BJ (cell line): ENCODE results near the gene MSLN. TPM values are rescaled to one million over a fixed set of nuclear protein-coding genes. Genes with fewer than 3 reads are reported as not detected.

Experiments
- CTCF ChIA-PET: fragments of 350-600 bp; formaldehyde crosslinking; extraction: SDS; loops from one replicate; lab custom pipeline; 2021; ENCODE audit warnings: antibody characterized with exemption, inconsistent platforms; lab: Yijun Ruan, JAX
- POLR2A ChIA-PET: fragments of 300-600 bp; sonication (Branson Sonifier 250); formaldehyde crosslinking; extraction: SDS; loops from one replicate; lab custom pipeline; 2021; ENCODE audit warnings: antibody characterized with exemption; lab: Charles Lee
- DNase-seq: peaks from one replicate; pipeline ENCODE4 v3.0.0-alpha.2; 2011; ENCODE audit warnings: low read depth
- H3K27me3 ChIP-seq: 2 replicates; pipeline ENCODE4 v1.6.0; 2011; ENCODE audit warnings: low read length; ENCODE audit not compliant: control insufficient read depth, insufficient read depth
- H3K36me3 ChIP-seq: 2 replicates; pipeline ENCODE4 v1.5.1; 2011; ENCODE audit warnings: low read length; ENCODE audit not compliant: control insufficient read depth, insufficient read depth
- H3K4me3 ChIP-seq: 2 replicates; pipeline ENCODE4 v1.5.1; 2011; ENCODE audit warnings: low read depth, mild to moderate bottlenecking, control low read depth, low read length
- polyA plus RNA-seq: library from polyadenylated mRNA; depleted of rRNA; stranded (reverse); fragments of >200 nt; gene quantifications from 2 replicates; pipeline ENCODE4 v1.2.3, GENCODE V29; 2011
- TF ChIP-seq, protein P1 (sequence below): IDR thresholded peaks from 2 replicates; pipeline ENCODE4 v1.5.1; 2011; ENCODE audit warnings: low read depth, mild to moderate bottlenecking, control low read depth, inconsistent platforms, low read length, moderate library complexity; ENCODE audit not compliant: insufficient read depth

Gene MSLN
- polyA plus RNA-seq, 1 experiment = 0.67 TPM

DNA sequence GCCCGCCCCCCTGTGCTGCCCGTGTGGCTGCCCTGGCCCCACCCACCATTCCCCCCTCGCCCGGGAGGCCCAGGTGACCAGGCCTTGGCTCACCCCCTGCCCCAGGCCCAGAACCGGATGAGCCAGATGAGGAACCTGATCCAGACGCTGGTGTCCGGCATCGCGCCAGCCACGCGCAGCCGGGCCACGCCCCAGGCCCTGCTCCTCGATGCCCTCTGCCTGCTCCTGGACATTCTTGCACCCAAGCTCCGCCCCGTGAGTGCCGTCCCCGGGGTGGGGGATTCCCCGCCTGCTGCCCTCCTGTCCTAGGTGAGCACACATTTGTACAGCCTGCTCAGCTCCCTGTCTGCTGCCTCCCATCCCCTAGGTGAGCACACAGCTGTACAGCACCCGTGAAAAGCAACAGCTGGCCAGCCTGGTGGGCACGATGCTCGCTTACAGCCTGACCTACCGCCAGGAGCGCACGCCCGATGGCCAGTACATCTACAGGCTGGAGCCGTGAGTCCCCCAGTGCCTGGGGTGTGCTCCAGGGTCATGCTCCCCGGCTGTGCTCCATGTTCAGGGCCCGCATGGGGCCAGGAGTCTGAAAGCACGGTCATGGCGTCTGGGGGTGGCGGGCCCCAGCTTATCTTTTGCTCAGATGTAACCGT lies 35.2 kb downstream of the MSLN start:
- Histone ChIP-seq H3K36me3 (peaks cover 3% of the 10 kb centered on the region; the same call in 1 of the 2 replicates), H3K4me3 (no peak overlapping the region), H3K27me3 (peaks cover 6% of the 10 kb centered on the region)
- no peak for DNase-seq
- CTCF ChIA-PET = no interaction called here
- TF ChIP-seq, protein P1, sequence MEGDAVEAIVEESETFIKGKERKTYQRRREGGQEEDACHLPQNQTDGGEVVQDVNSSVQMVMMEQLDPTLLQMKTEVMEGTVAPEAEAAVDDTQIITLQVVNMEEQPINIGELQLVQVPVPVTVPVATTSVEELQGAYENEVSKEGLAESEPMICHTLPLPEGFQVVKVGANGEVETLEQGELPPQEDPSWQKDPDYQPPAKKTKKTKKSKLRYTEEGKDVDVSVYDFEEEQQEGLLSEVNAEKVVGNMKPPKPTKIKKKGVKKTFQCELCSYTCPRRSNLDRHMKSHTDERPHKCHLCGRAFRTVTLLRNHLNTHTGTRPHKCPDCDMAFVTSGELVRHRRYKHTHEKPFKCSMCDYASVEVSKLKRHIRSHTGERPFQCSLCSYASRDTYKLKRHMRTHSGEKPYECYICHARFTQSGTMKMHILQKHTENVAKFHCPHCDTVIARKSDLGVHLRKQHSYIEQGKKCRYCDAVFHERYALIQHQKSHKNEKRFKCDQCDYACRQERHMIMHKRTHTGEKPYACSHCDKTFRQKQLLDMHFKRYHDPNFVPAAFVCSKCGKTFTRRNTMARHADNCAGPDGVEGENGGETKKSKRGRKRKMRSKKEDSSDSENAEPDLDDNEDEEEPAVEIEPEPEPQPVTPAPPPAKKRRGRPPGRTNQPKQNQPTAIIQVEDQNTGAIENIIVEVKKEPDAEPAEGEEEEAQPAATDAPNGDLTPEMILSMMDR = no peak
- POLR2A ChIA-PET = no interaction called here

DNA sequence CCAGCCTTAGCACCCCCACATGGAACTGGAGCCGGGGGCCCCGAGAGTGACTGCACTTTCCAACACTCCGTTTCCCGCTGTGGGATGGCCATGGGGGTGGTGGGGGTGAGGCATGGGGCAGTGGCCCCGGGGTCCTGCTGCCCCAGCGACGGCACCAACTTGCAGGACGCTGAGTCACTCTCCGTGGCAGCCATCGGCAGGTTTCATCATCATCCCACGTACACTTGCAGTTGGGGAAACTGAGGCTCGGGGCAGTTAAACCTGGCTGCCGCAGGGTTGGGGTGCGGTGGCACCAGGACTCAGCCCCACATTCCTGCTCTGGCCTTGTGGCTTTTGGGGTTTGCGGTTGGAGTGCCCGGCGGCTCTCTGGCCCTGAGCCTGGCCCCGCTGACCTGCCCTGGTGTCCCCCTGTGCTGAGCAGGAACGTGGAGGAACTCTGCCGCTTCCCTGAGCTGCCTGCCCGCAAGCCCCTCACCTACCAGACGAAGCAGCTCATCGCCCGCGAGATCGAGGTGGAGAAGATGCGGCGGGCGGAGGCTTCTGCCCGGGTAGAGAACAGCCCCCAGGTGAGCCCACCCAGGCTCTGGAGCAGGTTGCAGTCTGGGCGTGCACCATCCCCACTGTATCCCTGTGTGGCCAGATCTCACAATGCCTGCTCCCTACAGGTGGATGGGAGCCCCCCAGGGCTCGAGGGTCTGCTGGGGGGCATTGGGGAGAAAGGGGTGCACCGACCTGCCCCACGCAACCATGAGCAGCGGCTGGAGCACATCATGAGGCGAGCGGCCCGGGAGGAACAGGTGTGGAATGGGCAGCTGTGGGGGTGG lies 36.0 kb downstream of the MSLN start:
- TF ChIP-seq, protein P1 = no peak
- ChIA-PET CTCF (no interaction called here), POLR2A (no interaction called here)
- H3K27me3 ChIP-seq = peaks cover 14% of the 10 kb centered on the region
- no peak overlapping the region for H3K4me3 ChIP-seq
- DNase-seq = no peak
- H3K36me3 ChIP-seq = peaks cover 2% of the 10 kb centered on the region; the same call in 1 of the 2 replicates

DNA sequence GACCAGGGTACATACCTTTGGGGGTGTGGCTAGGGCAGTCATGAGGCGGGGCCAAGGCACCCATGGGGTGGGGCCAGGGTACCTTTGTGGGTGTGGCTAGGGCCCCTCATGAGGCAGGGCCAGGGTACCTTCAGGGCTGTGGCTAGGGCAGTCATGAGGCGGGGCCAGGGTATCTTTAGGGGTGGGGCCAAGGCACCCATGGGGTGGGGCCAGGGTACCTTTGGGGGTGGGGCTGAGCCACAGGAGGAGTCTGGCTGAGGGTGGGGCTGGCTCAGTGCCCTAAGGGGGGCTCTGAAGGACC lies 36.5 kb downstream of the MSLN start:
- Histone ChIP-seq H3K4me3 (no peak overlapping the region), H3K27me3 (peaks cover 16% of the 10 kb centered on the region), H3K36me3 (no peaks in the 10 kb centered on the region)
- TF ChIP-seq, protein P1 = no peak
- ChIA-PET CTCF (no interaction called here), POLR2A (no interaction called here)
- DNase-seq = no peak

DNA sequence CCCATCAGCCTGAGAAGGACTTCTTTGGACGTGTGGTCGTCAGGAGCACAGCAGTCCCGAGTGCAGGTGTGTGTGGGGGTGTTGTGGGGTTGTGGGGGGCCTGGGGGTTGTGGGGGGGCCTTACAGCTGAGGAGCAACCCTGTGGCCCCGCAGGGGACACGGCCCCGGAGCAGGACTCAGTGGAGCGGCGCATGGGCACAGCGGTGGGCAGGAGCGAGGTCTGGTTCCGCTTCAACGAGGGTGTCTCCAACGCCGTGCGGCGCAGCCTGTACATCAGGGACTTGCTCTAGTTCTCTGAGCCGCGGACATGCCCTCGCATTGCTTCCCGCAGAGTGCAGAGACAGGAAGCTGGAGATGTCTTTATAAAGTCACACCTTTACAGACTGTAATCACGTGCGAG lies 37.2 kb downstream of the MSLN start:
- no peak for DNase-seq
- TF ChIP-seq, protein P1 = no peak
- ChIA-PET CTCF (no interaction called here), POLR2A (no interaction called here)
- H3K36me3 ChIP-seq = no peaks in the 10 kb centered on the region
- H3K27me3 ChIP-seq = peaks cover 16% of the 10 kb centered on the region
- no peak overlapping the region for H3K4me3 ChIP-seq

DNA sequence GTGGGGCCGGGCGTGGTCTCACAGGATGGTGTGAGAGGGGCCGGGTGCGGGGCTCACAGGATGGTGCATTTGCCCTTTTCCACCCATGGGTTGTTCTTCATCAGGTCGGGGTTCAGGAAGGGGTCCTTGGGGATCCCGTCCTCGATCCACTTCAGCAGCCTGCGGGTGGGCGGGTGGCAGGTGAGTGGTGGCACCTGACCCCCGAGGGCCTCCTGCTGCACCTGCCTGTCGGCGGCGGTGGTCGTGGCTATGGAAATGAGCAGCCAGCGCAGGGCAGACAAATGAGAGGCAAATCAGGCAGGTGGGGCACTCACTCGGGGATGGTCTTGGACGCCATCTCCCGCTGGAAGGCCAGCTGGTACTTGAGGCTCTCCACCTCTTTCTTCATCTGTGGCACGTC lies 38.1 kb downstream of the MSLN start:
- ChIA-PET CTCF (interaction anchor here (0.9 kb wide), 1 partner anchor 87 kb away, joined by 3 read pairs; no protein-coding TSS in a partner anchor), POLR2A (no interaction called here)
- Histone ChIP-seq H3K4me3 (no peak overlapping the region), H3K36me3 (no peaks in the 10 kb centered on the region), H3K27me3 (peaks cover 16% of the 10 kb centered on the region)
- TF ChIP-seq, protein P1 = no peak
- DNase-seq = no peak
